Astrocyte (in vitro differentiated cells and primary cell): ENCODE results near the gene MIPOL1.

ENCODE experiments used
- EZH2 ChIP-seq: IDR thresholded peaks from 2 replicates; pipeline ENCODE4 v1.6.1; 2012; ENCODE audit warnings: mild to moderate bottlenecking, low read length, inconsistent platforms; ENCODE audit not compliant: insufficient read depth
- TF ChIP-seq, protein P1 (sequence below): IDR thresholded peaks from 2 replicates; pipeline ENCODE4 v1.5.1; 2011; ENCODE audit warnings: low read depth, mild to moderate bottlenecking, inconsistent platforms, low read length, moderate library complexity; ENCODE audit not compliant: insufficient read depth

DNA sequence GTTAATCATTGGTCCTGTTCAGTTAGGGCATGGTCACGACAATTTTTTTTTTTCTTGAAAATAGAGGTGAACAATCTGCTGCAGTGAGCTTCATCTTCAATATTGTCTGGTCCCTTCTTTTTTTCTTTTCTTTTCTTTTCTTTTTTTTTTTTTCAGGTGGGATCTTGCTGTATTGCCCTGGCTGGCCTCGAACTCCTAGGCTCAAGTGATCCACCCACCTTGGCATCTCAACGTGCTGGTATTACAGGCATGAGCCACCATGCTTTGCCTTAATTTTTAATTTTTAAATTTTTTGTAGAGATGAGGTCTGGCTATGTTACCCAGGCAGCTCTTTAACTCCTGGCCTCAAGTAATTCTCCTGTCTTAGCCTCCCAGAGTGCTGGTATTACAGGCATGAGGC is 36.5 kb downstream of the MIPOL1 start:
- TF ChIP-seq EZH2, result no peak
- TF ChIP-seq, protein P1, sequence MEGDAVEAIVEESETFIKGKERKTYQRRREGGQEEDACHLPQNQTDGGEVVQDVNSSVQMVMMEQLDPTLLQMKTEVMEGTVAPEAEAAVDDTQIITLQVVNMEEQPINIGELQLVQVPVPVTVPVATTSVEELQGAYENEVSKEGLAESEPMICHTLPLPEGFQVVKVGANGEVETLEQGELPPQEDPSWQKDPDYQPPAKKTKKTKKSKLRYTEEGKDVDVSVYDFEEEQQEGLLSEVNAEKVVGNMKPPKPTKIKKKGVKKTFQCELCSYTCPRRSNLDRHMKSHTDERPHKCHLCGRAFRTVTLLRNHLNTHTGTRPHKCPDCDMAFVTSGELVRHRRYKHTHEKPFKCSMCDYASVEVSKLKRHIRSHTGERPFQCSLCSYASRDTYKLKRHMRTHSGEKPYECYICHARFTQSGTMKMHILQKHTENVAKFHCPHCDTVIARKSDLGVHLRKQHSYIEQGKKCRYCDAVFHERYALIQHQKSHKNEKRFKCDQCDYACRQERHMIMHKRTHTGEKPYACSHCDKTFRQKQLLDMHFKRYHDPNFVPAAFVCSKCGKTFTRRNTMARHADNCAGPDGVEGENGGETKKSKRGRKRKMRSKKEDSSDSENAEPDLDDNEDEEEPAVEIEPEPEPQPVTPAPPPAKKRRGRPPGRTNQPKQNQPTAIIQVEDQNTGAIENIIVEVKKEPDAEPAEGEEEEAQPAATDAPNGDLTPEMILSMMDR, result no peak
